Skin of body (tissue), 2 donors: Measurements from ENCODE around the gene CDC42BPB. TPM values are rescaled to one million over a fixed set of nuclear protein-coding genes. Genes with fewer than 3 reads are reported as not detected.

Experiments used
- DNase-seq: peaks from one replicate; lab custom pipeline; 2025; lab: John Stamatoyannopoulos, UW
- total RNA-seq: library from RNA; depleted of rRNA; stranded (reverse); fragments of >200 nt; gene quantifications from one replicate; pipeline ENCODE4 v1.2.3, GENCODE V29; 2014

CDC42BPB gene
- total RNA-seq, 1 donor from 2014 or later: 61.6 TPM

DNA sequence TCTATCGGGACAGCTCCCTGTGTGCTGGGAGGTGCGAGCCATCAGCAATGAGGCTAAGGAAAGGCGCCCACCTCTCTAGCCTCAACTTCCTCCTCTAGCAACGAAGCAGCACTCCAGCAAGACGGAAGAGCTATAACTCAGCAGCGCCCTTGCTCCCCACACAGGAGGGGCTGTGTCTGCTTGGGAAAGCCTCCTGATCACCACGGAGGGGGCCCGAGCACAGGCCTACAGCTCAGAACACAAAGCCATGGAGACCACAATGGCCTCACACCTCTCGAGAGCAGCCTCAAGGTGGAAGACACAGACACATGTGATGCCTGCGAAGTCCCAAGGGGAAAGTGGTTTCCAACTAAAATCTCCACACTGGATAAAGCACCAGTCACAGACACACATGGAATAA is 60.4 kb downstream of the CDC42BPB start:
- no peak for DNase-seq

GRCh38 chr14:102994689-102995088 is 62.7 kb downstream of the CDC42BPB start:
- DNase-seq: no peak

- DNase-seq: no peak
Observed at GRCh38 chr14:102993523-102993922, 63.8 kb downstream of the CDC42BPB start.

- DNase-seq: no peak
Observed at GRCh38 chr14:102991376-102991775, 66.0 kb downstream of the CDC42BPB start.

- no peak for DNase-seq
Observed at GRCh38 chr14:102988054-102988453, 69.3 kb downstream of the CDC42BPB start.

GRCh38 chr14:102986810-102987579 is 70.4 kb downstream of the CDC42BPB start:
- no peak for DNase-seq

GRCh38 chr14:102985665-102986064 is 71.7 kb downstream of the CDC42BPB start:
- no peak for DNase-seq

DNA sequence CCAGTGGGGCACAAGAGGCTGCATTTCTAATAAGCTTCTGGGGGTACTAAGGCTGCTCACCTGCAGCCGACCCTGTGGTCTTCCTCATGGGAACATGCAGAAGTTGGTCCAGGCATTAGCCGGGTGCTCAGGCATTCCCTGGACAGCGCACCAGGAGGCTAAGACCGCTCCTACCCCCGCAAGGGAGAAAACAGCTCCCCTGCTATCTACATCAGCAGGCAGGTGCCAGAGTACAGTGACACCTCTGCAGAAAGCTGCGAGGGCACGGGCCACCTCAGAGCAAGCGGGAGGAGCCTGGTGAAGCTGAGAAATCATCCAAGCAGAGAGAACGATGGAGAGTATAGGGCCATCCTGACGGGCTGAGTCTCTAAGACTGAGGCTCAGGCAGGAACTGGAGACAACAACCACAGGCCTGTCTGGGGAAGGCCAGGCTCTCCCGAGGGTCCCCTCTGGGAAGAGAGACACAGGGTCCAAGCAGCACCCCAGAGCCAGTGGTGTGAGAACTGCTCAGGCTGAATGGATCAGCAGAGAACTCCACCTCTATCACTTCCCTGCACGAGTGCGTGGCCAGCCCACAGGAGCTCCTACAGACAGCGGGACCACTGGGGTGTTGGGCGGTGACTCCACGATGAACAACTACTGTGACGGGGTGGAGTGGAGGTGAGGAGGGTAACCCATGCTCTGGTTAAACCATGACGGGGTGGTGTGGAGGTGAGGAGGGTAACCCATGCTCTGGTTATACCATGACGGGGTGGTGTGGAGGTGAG is 72.8 kb downstream of the CDC42BPB start:
- DNase-seq: no peak

- no peak for DNase-seq
Observed at GRCh38 chr14:102983496-102983895, 73.9 kb downstream of the CDC42BPB start.

DNA sequence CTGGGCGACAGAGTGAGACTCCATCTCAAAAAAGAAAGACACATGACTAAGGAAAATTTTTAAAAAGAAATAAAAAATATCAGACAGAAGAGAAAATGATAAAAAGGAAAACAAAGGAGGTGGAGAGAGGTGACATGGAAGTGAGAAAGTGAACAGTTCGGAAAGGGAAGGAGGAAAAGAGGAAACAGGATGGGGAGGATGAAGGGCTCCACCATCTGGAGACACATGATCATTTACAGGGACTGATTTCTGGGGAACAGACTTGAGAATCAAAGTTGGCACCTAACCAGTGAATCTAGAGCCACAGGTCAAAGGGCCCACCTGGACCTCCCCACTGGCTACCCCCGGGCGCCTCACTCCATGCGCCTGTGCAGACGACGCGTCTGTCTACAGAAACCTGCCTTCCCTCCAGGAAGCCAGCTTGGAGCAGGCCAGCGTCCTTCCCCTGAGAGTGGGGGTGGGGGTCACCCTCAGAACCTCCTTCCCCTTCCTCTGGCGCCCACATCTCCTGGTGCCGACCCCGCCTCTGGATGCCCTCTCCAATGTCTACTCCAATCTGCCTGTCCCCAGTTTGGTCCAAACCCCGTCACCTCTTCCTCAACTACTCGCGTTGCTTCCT is 74.4 kb downstream of the CDC42BPB start:
- no peak for DNase-seq

DNA sequence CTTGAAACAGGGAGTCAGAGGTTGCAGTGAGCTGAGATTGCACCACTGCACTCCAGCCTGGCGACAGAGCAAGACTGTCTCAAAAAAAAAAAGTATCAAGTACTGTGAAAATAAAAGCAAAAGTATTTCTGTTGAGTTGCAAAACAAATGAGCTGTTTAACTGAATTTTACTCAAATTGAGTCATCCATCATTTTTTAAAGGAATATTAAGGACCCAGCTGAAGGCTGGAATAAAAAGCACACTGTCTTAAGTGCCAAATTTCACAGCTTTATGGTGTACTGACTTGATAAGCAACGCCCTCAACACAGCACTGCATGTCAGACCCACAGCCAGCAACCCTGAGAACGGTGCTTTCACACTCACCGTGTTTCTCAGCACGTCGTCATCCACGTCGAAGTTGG is 76.9 kb downstream of the CDC42BPB start:
- DNase-seq: no peak

GRCh38 chr14:102979406-102979805 is 77.9 kb downstream of the CDC42BPB start:
- no peak for DNase-seq

DNA sequence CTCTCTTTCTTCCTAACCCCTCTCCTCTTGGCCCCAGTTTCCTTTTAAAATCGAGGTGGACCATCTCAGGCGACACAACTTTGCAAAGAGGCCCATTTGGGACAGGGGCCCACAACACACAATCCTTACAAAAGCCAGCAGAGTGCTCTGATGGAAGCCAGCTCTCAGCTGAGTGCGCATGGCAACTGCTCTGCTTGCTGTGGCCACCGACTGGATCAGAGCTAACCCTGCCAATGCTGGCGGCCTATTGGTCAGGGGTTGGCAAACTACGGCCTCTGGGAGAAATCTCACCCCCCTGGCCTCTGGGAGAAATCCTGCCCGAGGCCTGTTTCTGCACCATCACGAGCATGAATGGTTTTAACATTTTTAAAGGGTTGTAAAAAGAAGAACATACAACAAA is 79.9 kb downstream of the CDC42BPB start:
- DNase-seq: no peak

DNA sequence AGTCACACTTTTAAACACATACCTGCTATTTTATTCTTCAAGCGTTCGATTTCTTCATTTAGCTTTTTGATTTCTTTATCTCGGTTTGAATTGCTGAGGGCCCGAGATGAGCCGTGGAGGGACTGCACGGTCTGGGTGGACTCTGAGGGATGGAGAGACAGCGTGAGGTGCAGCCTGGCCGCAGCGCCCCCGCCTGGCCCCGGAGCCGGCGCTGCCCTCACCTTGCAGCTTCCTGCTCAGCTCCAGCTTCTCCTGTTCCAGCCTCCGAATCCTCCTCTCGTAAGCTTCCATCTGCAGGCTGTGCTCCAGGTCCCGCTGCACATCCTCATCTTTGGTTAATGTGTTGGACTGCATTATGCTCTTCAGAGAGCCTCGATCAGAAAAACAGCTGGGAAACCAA is 81.7 kb downstream of the CDC42BPB start:
- DNase-seq: no peak

- no peak for DNase-seq
Observed at GRCh38 chr14:102973706-102974285, 83.6 kb downstream of the CDC42BPB start.

GRCh38 chr14:102971836-102972606 is 85.3 kb downstream of the CDC42BPB start:
- no peak for DNase-seq

DNA sequence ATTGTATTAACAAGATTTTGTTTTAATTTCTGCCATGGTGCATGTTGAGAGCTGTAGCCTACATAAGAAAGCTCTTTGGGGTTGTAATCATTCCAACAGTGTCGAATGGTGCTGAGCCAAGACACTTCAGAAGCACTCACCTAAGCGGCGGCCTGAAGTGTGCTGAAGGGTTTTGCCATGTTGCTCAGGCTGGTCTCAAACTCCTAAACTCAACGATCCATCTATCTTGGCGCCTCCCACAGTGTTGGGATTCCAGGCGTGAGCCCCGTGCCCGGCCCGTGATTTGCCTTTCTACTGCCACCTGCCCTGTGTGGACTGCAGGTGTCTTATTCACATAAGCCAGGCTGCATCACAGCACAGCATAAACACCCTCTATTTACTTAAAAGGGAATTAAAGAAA is 86.0 kb downstream of the CDC42BPB start:
- no peak for DNase-seq

GRCh38 chr14:102970496-102970895 is 86.9 kb downstream of the CDC42BPB start:
- no peak for DNase-seq

DNA sequence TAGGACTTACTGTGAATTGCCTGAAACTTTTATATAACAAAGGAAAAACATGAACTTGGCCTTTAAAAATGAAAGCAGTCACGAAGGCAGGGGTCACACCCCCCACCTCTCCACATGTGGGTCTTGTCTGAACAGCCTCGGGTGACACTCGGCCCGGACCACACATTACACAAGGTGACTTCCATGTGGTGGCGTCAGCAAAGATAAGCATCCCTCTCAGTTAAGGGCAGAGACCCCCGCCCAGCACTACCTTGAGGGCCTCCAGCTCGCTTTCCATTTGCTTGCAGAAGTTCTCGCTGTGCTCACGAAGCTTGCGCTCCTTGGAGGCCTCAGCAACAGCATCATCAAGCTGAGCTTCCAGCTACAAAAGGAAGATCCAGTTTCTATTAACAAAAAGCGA is 87.4 kb downstream of the CDC42BPB start:
- DNase-seq: no peak

- no peak for DNase-seq
Observed at GRCh38 chr14:102969060-102969791, 88.1 kb downstream of the CDC42BPB start.

- no peak for DNase-seq
Observed at GRCh38 chr14:102968306-102968705, 89.0 kb downstream of the CDC42BPB start.
